Globus pallidus (tissue), 1 donor: ENCODE results near the gene TSHZ2.

ENCODE experiments used
- DNase-seq: peaks from one replicate; pipeline ENCODE4 v3.0.0-alpha.2; 2015; ENCODE audit warnings: low spot score

The TSHZ2 gene

GRCh38 chr20:52972190-52972937 lies at the start of gene TSHZ2:
Gene TSHZ2 (plus strand): TSS chr20:52972358. CDS start chr20:52973294, 936 bp downstream.
- DNase-seq, result no peak

- peak; percentile 15 for DNase-seq
These were observed 49.7 kb upstream of the TSHZ2 start for GRCh38 chr20:52922436-52922835.

DNA sequence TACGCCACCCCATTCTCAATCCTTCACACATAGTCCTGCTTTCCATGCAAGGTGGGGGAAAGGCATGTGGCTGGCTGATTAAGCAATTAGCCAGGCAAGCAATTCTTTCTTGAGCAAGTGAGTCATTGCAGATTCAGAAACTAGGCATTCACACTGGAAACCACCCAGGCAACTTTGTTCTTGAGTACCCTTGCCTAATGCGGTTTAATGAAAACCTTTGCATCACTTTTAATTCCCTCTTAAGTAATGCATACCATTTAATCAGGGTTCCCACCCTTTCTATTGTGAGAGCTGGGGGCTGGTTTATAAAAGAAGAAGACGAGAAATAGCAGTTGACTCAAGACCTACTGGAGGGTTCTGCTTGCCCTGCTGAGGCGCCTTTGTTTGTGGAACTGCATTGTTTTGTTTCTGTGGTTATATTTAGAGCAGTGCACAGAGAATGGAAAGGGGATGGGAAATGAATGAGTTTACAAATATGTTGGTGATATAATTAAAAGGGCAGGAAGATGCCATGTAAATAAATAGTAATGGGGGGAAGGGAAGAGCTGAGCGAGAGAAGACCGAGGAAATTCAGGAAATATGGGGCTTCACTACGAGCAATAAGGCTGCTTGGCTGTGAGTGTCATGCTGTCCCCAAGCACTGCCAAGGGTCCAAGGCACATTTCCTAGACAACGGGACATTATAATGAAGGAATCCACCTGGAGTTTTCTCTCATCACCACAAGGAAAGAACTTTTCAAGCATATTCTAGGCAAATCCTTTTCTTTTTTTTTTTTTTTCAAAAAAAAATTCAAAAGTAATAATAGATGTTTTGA lies 48.8 kb upstream of the TSHZ2 start:
- DNase-seq, result peak; percentile 36

- DNase-seq, result no peak
These were observed 47.5 kb upstream of the TSHZ2 start for GRCh38 chr20:52924411-52925271.

GRCh38 chr20:52926505-52926904 lies 45.7 kb upstream of the TSHZ2 start:
- no peak for DNase-seq

DNA sequence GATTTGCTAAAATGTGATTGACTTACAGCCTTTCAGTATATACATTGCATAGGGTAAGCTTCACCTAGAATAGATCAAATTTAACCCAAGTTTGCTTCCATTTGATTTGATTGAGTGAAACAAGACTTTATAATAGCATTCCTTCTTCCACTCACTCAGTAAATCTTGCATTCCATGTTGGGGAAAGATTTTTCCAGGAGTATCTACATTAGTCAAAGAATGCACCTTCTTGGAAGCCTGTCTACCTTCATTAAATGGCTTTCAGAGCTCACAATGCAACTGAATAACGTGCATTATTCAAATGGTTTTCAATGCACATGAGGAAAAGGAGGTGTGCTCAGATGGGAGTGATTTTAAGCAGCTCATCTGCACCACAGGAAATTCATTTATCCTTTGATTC lies 38.3 kb upstream of the TSHZ2 start:
- DNase-seq, result no peak

DNA sequence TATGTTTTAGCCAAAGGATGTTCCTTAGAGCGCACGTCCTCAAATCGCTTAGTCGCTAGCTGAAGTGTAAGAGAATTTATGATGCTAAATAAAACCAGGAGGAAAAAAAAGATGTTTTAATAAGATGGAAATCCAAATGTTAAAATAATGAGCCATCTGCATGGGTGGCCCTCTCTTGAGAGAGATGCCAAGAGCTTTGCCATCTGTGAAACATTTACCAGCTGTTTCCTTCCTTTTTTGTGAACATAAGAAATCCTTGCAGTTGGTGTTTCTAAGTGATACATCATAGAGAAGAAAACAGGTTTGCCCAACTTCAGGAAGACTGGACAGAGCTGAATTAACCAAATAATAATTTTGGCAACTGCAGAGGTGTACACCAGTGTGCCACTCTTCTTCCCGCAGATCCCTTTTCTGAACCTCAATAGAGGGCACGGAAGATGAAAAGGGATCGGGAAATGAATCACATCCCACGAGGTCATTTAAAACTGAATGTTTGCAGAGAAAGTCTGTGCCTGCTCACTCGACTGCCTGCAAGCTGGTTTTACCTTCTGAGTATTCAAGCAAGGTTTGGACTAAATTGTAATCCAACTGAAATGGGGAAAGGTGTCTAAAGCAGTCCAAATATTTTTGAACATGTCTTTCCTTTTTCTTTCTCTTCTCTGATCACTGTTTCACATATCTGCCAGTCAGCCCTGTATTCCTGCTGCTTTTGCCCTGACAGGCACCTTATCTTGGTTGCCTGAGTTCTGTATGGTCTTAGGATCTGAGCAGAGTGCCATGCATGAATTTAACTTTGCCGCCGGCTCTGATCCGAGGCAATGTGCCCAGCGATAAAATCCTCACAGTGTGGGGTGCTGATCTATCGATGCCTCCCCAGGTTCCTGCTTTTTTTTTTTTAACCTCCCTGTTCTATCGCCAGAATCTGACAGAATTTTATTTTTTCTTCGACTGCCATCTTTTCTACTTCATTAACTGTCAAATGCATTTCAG lies 35.5 kb upstream of the TSHZ2 start:
- DNase-seq, result no peak

DNA sequence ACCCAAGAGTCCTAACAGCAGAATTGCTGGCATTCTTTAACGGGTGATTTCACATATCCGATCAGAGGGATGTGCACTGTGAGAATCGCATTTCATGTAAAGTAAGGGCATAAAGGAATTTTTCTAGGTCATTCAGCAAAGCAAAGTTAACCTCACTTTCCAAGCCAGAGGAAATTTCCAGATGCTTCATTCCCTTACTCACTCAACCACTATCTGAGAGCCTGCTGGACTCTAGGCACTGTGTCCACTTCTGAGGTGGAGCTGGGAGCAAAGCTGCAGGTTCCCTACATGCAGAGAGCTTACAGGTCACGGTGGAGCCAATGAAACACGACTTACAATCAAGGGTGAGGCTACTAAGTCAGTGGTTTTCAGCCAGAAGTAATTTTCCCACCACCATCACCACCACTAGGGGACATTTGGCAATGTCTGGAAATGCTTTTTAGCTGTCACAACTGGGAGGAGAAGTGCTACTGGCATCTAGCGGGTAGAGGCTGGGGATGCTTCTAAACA lies 34.5 kb upstream of the TSHZ2 start:
- DNase-seq, result no peak

DNA sequence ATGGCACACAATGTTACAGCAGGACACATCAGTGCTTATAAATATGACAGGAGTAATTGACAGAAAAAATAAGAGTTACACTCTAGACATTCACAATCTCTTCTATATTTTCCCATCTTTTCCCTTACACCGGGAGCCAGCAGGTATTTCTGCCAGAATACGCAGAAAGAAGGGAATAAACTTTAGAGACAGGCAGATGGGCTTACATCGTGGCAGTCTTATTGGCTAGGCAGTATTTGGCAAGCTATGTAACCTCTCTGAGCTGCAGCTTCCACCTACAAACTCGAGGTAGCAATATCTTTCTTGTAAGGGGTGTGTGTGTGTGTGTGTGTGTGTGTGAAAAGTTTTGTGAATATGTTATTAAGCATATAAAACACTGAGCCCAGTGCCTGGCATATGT lies 33.0 kb upstream of the TSHZ2 start:
- DNase-seq, result no peak

DNA sequence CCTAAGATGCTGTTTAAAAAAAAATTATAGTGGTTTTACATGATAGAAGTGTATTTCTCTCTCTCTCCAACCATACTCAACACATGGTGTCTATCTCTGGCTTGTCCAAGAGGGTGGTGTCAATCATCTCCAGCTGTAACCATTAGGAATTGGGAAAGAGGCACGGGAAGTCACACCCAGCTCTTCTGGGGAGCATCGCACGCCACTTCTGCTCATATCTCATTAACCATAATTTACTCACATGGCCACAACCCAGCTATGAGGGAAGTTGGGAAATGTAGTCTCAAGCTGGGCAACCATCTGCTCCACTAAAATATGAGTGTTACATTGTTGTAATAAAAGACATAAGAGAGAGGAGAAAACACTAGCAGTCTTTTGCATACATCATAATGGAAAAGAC lies 30.4 kb upstream of the TSHZ2 start:
- no peak for DNase-seq

- DNase-seq, result no peak
These were observed 28.8 kb upstream of the TSHZ2 start for GRCh38 chr20:52943185-52943841.

GRCh38 chr20:52945268-52945667 lies 26.9 kb upstream of the TSHZ2 start:
- no peak for DNase-seq

DNA sequence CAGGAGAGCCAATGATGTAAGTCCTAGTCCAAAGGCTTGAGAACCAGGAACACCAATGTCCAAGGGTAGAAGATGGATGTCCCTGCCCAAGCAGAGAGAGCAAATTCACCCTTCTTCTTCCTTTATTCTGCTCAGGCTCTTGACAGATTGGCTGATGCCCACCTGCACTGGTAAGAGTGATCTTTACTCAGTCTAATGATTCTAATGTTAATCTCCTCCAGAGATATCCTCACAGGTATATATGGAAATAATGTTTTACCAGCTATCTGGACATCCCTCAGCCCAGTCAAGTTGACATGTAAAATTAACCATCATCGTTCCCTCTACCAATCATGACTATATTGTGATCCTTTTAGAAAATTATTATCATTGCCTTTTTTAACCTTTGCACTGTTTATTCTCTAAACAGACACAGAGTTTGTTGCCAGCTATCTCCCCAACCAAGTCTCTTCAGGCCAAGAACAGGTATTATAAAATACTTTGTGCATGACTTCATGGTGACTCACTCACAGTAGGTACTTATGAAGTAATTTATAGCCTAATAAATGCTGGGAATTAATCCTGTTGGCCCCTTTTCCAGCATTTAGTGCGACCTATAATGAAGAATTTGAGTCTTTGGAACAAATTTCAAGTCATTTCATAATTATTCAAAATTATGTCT lies 26.2 kb upstream of the TSHZ2 start:
- no peak for DNase-seq

- no peak for DNase-seq
These were observed 23.7 kb upstream of the TSHZ2 start for GRCh38 chr20:52948491-52948890.

DNA sequence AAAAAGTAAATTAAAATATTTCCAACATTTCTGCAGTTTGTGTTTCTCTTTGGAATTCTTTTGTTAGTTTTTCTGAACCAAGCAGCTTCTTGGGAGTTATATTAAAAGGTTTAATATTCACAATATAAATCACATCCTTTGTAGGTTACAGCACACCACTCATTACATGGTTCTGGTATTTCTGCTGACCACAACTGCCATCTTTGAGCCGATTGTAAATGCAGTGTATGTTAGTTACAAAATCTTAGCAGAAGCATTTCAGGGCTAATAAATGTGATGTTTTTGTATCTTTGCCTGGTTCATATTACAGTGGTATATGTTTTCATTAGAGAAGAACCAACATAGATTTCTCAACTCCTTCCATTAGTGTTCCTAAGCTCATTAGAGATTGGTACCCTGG lies 19.1 kb upstream of the TSHZ2 start:
- no peak for DNase-seq

DNA sequence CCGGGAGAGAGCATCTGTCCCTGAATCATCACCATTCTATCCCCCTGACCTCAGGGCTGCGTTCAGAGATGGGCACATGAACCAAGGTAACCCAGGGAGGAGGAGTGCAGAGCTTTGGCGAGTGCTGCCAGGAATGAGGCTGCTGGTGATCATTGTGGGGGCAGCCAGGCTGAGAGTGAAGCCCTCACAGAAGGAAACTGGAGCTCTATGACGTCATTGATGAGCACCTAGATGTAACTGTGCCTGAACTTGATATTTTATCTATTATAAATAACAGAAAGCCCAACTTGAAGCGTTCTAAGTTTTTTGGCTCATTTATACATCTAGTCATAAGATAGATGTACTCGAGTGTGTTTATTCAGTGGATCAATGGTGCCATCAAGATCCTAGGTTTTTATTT lies 17.3 kb upstream of the TSHZ2 start:
- no peak for DNase-seq

GRCh38 chr20:52958211-52958610 lies 13.9 kb upstream of the TSHZ2 start:
- no peak for DNase-seq

DNA sequence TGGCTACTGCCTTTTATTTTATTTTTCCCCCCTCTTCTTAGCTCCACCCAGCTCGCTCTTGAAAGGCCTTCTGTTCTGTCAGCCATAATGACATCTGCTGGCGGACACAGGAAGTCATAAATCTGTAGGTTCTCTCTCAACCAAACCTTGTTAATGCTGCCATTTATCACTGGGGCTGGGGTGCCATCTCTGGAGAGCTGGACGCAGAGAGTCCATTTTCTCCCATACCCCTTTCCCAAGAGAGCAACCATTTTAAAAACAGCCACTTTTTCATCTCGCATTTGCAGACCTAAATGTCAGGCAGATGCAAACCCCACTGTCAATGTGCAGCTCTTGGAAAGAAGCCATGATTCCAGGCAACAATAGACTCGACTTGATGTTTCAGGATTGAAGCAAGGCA lies 13.0 kb upstream of the TSHZ2 start:
- DNase-seq, result peak; percentile 17

GRCh38 chr20:52962183-52962582 lies 10.0 kb upstream of the TSHZ2 start:
- no peak for DNase-seq

- DNase-seq, result no peak
These were observed 9.0 kb upstream of the TSHZ2 start for GRCh38 chr20:52963131-52963530.
